Tongue (tissue), 2 donors: ENCODE measurements around the gene PADI6. TPM values are rescaled to one million over a fixed set of nuclear protein-coding genes. Genes with fewer than 3 reads are reported as not detected.
A peak's percentile ranks its signal among the peaks of the same experiment; 100 is the strongest.
"Not testable (repeated sequence)": the region's sequence is repeated elsewhere in the genome, so short reads cannot be mapped to it uniquely, and the experiment has no call there.

Experiments
- DNase-seq: peaks from one replicate; pipeline ENCODE4 v3.0.0-alpha.2; 2015
- total RNA-seq: library from RNA; depleted of rRNA; stranded (reverse); fragments of >200 nt; gene quantifications from one replicate; pipeline ENCODE4 v1.2.3, GENCODE V29; 2014

The PADI6 gene
- total RNA-seq, 1 donor from 2014 or later: not detected

- peak; percentile 71 for DNase-seq
Measured at GRCh38 chr1:17405898-17406759, 34.1 kb downstream of the PADI6 start.

GRCh38 chr1:17406760-17407475 is 34.9 kb downstream of the PADI6 start:
- DNase-seq: not testable (repeated sequence)

GRCh38 chr1:17407786-17408514 is 36.0 kb downstream of the PADI6 start:
- DNase-seq: not testable (repeated sequence)

- no peak for DNase-seq
Measured at GRCh38 chr1:17409391-17409811, 37.4 kb downstream of the PADI6 start.

- peak; percentile 34 for DNase-seq
Measured at GRCh38 chr1:17412093-17412870, 40.3 kb downstream of the PADI6 start.

- DNase-seq: no peak
Measured at GRCh38 chr1:17414022-17414421, 42.0 kb downstream of the PADI6 start.

- DNase-seq: no peak
Measured at GRCh38 chr1:17416389-17416788, 44.4 kb downstream of the PADI6 start.

GRCh38 chr1:17419626-17420328 is 47.8 kb downstream of the PADI6 start:
- peak; percentile 75 for DNase-seq

GRCh38 chr1:17420391-17420918 is 48.5 kb downstream of the PADI6 start:
- no peak for DNase-seq

GRCh38 chr1:17422461-17422860 is 50.5 kb downstream of the PADI6 start:
- no peak for DNase-seq

- DNase-seq: peak; percentile 21
Measured at GRCh38 chr1:17423781-17424245, 51.8 kb downstream of the PADI6 start.

GRCh38 chr1:17425806-17426600 is 54.0 kb downstream of the PADI6 start:
- no peak for DNase-seq

GRCh38 chr1:17427696-17428660 is 56.0 kb downstream of the PADI6 start:
- no peak for DNase-seq

- DNase-seq: no peak
Measured at GRCh38 chr1:17429183-17429582, 57.2 kb downstream of the PADI6 start.

- no peak for DNase-seq
Measured at GRCh38 chr1:17432412-17432811, 60.4 kb downstream of the PADI6 start.

- DNase-seq: no peak
Measured at GRCh38 chr1:17433261-17433660, 61.3 kb downstream of the PADI6 start.

GRCh38 chr1:17434016-17434415 is 62.0 kb downstream of the PADI6 start:
- no peak for DNase-seq

- no peak for DNase-seq
Measured at GRCh38 chr1:17434601-17435000, 62.6 kb downstream of the PADI6 start.
